CD4-positive, CD25-positive, alpha-beta regulatory T cell (primary cell): ENCODE data around the gene CRACDL. TPM values are rescaled to one million over a fixed set of nuclear protein-coding genes. Genes with fewer than 3 reads are reported as not detected.

Experiments
- ATAC-seq, 2 donors: fragments of 150-1000 bp; cut with Tn5 transposase; one replicate each; pipeline ENCODE4 v1.10.0; 2021; ENCODE audit warnings: low read depth in 2 of 2, moderate number of reproducible peaks in 2 of 2, moderate library complexity in 1 of 2
- DNase-seq, 3 donors: peaks; one replicate each; pipeline versions ENCODE4 v3.0.0 to v3.0.0-alpha.2; 2012 to 2022; ENCODE audit warnings: mixed read lengths in 1 of 3
- H3K27ac ChIP-seq: one replicate; pipeline ENCODE4 v1.7.0; 2013; ENCODE audit warnings: mild to moderate bottlenecking, low read length; ENCODE audit not compliant: insufficient read depth, poor library complexity, severe bottlenecking
- H3K27me3 ChIP-seq: one replicate; pipeline ENCODE4 v1.7.0; 2013; ENCODE audit warnings: low read length; ENCODE audit not compliant: control insufficient read depth, insufficient read depth
- H3K36me3 ChIP-seq: one replicate; pipeline ENCODE4 v1.7.0; 2013; ENCODE audit warnings: mild to moderate bottlenecking, low read length, moderate library complexity; ENCODE audit not compliant: control insufficient read depth, insufficient read depth
- H3K4me1 ChIP-seq: 2 replicates; pipeline ENCODE4 v1.7.0; 2013; ENCODE audit warnings: mild to moderate bottlenecking, low read length; ENCODE audit not compliant: insufficient read depth, control insufficient read depth, poor library complexity, severe bottlenecking
- H3K4me3 ChIP-seq: one replicate; pipeline ENCODE4 v1.7.0; 2013; ENCODE audit warnings: low read depth, mild to moderate bottlenecking, low read length, moderate library complexity
- H3K9me3 ChIP-seq, 2 experiments: 1 replicate in 1 of 2; 2 replicates in 1 of 2; pipeline ENCODE4 v1.7.0; 2013; ENCODE audit warnings: low read length in 2 of 2, mild to moderate bottlenecking in 1 of 2, moderate library complexity in 1 of 2; ENCODE audit not compliant: control insufficient read depth in 2 of 2
- H3K27ac Mint-ChIP-seq, 3 donors: one replicate each; pipeline ENCODE4 v1.8.0; 2020 to 2022; ENCODE audit warnings: mild to moderate bottlenecking in 3 of 3, mixed read lengths in 3 of 3, moderate library complexity in 2 of 3
- H3K27me3 Mint-ChIP-seq: one replicate; pipeline ENCODE4 v1.8.0; 2022; ENCODE audit warnings: mild to moderate bottlenecking, mixed read lengths
- H3K36me3 Mint-ChIP-seq: one replicate; pipeline ENCODE4 v1.8.0; 2020; ENCODE audit warnings: mixed read lengths
- H3K4me1 Mint-ChIP-seq, 4 donors: one replicate each; pipeline ENCODE4 v1.8.0; 2020 to 2022; ENCODE audit warnings: mixed read lengths in 4 of 4, mild to moderate bottlenecking in 1 of 4
- H3K4me3 Mint-ChIP-seq, 4 donors: one replicate each; pipeline ENCODE4 v1.8.0; 2020 to 2022; ENCODE audit warnings: mild to moderate bottlenecking in 4 of 4, mixed read lengths in 4 of 4, moderate library complexity in 3 of 4
- H3K9me3 Mint-ChIP-seq, 7 donors: one replicate each; pipeline ENCODE4 v1.8.0; 2020 to 2022; ENCODE audit warnings: mixed read lengths in 7 of 7, mild to moderate bottlenecking in 3 of 7, moderate library complexity in 2 of 7
- polyA plus RNA-seq, 4 donors: library from polyadenylated mRNA; unstranded; fragments of 300-500 nt; fragmentation: Illumina TruSeq; gene quantifications; one replicate each; pipeline ENCODE4 v1.2.3, GENCODE V29; 2021
- total RNA-seq: library from RNA; stranded (reverse); gene quantifications from one replicate; pipeline ENCODE4 v1.2.3, GENCODE V29; 2022

CRACDL gene
- total and polyA plus RNA-seq, 5 donors from 2014 or later = 0.10 to 0.18 (median 0.16) TPM

GRCh38 chr2:98923244-98923940 is 12.6 kb downstream of the CRACDL start:
- Histone ChIP-seq H3K4me3 (no peak overlapping the region), H3K27ac (no peak overlapping the region), H3K4me1 (no peaks in the 10 kb centered on the region), H3K27me3 (no peaks in the 10 kb centered on the region), H3K9me3 (peaks cover 0 to 3% of the 10 kb centered on the region in 2 experiments), H3K36me3 (no peaks in the 10 kb centered on the region)
- Mint-ChIP-seq H3K9me3 (peaks cover 0 to 3% (median 0%) of the 10 kb centered on the region in 7 donors), H3K27ac (no peak overlapping the region), H3K27me3 (peaks cover 7% of the 10 kb centered on the region), H3K4me1 (no peaks in the 10 kb centered on the region), H3K36me3 (no peaks in the 10 kb centered on the region), H3K4me3 (no peak overlapping the region)
- ATAC-seq = no peak
- no peak for DNase-seq

DNA sequence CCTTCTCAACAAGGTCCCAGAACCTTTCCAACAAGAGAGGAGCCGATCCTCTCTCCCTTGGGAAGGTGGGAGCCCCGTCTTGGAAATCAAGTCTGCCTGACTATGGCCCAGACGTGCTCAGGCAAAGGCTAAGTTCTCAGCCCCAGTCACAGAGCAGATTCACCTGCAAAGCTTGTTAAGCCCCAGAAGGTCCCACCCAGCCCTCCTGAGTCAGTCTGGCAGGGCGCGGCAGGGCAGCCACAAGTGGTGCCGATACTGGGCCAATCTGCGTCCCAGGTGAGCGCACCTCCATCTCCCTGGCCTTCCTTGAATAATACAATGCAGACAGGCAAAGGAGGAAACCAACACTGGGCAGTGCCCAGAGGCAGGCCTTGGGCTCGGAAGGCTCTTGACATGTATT is 15.0 kb downstream of the CRACDL start:
- no peak overlapping the region for H3K4me3 Mint-ChIP-seq
- no peak for DNase-seq
- ATAC-seq = no peak

GRCh38 chr2:98917031-98917471 is 19.0 kb downstream of the CRACDL start:
- Mint-ChIP-seq H3K27me3 (peaks cover 24% of the 10 kb centered on the region), H3K4me1 (no peaks in the 10 kb centered on the region), H3K9me3 (peaks cover 0 to 2% (median 0%) of the 10 kb centered on the region in 7 donors), H3K36me3 (no peaks in the 10 kb centered on the region), H3K4me3 (no peak overlapping the region), H3K27ac (no peak overlapping the region)
- DNase-seq = no peak
- H3K27ac ChIP-seq = no peak overlapping the region
- H3K36me3 ChIP-seq = no peaks in the 10 kb centered on the region
- peaks cover 5% of the 10 kb centered on the region for H3K27me3 ChIP-seq
- no peak overlapping the region for H3K4me3 ChIP-seq
- no peak for ATAC-seq
- no peaks in the 10 kb centered on the region for H3K4me1 ChIP-seq
- no peaks in the 10 kb centered on the region for H3K9me3 ChIP-seq

More for the DNA sequence above, 15.0 kb downstream of the CRACDL start:
- H3K27ac ChIP-seq = no peak overlapping the region
- no peaks in the 10 kb centered on the region for H3K4me1 ChIP-seq
- no peak overlapping the region for H3K4me3 ChIP-seq
- no peaks in the 10 kb centered on the region for H3K36me3 ChIP-seq
- H3K27me3 ChIP-seq = peaks cover 5% of the 10 kb centered on the region
- peaks cover 0 to 3% of the 10 kb centered on the region in 2 experiments for H3K9me3 ChIP-seq
- Mint-ChIP-seq H3K27me3 (peaks cover 15% of the 10 kb centered on the region), H3K9me3 (peaks cover 0 to 3% (median 0%) of the 10 kb centered on the region in 7 donors), H3K4me1 (no peaks in the 10 kb centered on the region), H3K27ac (no peak overlapping the region), H3K36me3 (no peaks in the 10 kb centered on the region)

GRCh38 chr2:98915751-98916358 is 20.2 kb downstream of the CRACDL start:
- H3K27me3 Mint-ChIP-seq = peaks cover 34% of the 10 kb centered on the region
- peaks cover 4% of the 10 kb centered on the region for H3K4me1 ChIP-seq
- H3K27ac ChIP-seq = no peak overlapping the region
- ATAC-seq = no peak
- H3K4me1 Mint-ChIP-seq = peaks cover 0 to 3% (median 0%) of the 10 kb centered on the region in 4 donors
- no peaks in the 10 kb centered on the region for H3K9me3 ChIP-seq
- no peak overlapping the region for H3K4me3 ChIP-seq
- H3K4me3 Mint-ChIP-seq = no peak overlapping the region
- H3K9me3 Mint-ChIP-seq = peaks cover 0 to 2% (median 0%) of the 10 kb centered on the region in 7 donors
- H3K27ac Mint-ChIP-seq = no peak overlapping the region
- no peaks in the 10 kb centered on the region for H3K36me3 ChIP-seq
- no peak for DNase-seq
- no peaks in the 10 kb centered on the region for H3K36me3 Mint-ChIP-seq
- peaks cover 5% of the 10 kb centered on the region for H3K27me3 ChIP-seq

DNA sequence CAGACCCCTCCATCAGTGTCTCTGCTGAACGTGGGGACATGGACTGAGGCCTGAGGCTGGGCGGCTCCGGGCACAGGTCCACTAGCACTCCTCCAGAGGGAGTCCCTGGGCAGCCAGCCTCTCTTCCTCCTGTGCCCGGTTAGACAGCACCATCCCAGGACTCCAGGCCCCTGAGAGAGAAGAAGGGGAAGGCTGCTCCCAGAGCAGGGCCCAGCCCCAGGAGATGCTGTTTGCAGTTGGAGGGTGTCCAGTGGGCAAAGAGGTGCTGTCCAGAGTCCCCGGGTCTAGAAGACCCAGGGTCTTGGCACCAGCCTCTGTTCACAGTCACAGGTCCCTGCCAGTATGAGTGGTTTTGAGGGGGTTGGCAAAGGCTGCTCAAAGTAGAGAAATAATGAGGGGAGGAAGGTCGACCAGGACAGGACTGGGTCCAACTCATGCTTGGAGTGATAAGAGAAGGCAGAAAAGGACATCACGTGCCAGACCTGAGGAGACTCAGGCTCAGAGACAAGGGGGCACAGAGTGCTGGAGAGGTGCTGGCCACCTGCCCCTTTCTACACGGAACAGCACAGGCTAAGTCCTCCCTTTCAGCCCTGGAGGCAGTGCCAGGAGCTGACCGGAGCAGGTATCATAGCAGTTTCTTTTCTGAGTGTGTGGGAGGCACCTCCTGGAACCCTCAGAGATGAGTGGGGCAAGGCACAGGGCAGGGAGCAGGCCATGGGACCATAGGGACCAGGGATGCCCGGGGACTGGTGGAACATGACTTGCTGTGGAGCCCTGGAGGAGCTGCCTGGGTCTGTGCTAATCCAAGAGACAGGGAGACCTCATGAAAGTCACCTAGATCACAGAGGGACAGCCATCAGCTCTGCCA is 21.1 kb downstream of the CRACDL start:
- Histone ChIP-seq H3K4me3 (no peak overlapping the region), H3K9me3 (no peaks in the 10 kb centered on the region), H3K27me3 (peaks cover 5% of the 10 kb centered on the region), H3K36me3 (no peaks in the 10 kb centered on the region), H3K4me1 (peaks cover 4% of the 10 kb centered on the region), H3K27ac (no peak overlapping the region)
- Mint-ChIP-seq H3K4me1 (peaks cover 0 to 3% (median 0%) of the 10 kb centered on the region in 4 donors), H3K27me3 (peaks cover 39% of the 10 kb centered on the region), H3K36me3 (no peaks in the 10 kb centered on the region), H3K27ac (no peak overlapping the region), H3K4me3 (no peak overlapping the region), H3K9me3 (peaks cover 0 to 2% (median 0%) of the 10 kb centered on the region in 7 donors)
- ATAC-seq (no peak), DNase-seq (no peak)

DNA sequence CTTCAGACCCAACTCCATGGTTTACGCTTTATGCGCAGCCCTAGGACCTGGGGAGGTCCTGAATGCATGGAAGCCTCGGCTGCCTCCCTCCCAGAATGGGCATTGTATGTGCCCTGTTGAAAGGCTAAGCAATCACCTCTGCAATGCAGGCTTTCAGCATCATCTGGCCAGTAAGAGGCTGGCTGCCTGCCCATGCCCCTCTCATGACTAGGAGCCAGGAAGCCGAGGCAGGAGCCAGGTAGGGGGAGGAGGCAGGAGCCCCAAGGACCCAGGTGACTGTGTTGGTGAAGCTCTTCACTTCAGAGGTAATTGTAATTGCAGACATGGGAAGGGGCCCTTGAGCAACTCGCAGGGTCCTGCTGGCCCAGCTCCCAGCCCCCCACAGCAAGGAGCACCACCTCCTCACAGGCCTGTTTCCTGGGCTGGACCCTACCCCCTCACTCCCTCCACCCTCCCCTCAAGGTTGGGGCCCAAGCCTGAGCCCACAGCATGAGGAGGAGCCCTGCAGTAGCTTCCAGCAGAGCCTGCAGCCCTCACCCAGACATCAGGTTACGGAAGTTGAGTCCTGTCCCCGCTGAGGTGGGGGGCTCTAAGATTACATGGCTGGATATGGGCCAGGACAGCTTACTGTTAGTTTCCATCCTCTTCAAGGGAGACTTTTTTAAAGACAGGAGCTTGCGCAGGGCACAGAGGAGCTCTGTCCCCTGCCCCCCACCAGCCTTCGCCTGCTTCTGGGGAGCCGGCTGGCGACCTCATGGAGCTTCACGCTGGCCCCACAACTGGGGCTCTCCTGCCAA is 21.9 kb downstream of the CRACDL start:
- Mint-ChIP-seq H3K27me3 (peaks cover 42% of the 10 kb centered on the region), H3K4me3 (no peak overlapping the region), H3K9me3 (peaks cover 0 to 2% (median 0%) of the 10 kb centered on the region in 7 donors), H3K36me3 (no peaks in the 10 kb centered on the region), H3K4me1 (peaks cover 0 to 10% (median under 1%) of the 10 kb centered on the region in 4 donors), H3K27ac (no peak overlapping the region)
- Histone ChIP-seq H3K9me3 (no peaks in the 10 kb centered on the region), H3K27ac (no peak overlapping the region), H3K4me3 (no peak overlapping the region), H3K27me3 (peaks cover 5% of the 10 kb centered on the region), H3K36me3 (no peaks in the 10 kb centered on the region), H3K4me1 (peaks cover 4% of the 10 kb centered on the region)
- ATAC-seq (no peak), DNase-seq (no peak)
